NCI-H1694 treated with DMSO at 0.1 percent for 48 hours (cell line): ENCODE measurements around the gene SHC3.

Experiments
- DNase-seq: peaks from one replicate; lab custom pipeline; 2025; lab: John Stamatoyannopoulos, UW

SHC3 gene

DNA sequence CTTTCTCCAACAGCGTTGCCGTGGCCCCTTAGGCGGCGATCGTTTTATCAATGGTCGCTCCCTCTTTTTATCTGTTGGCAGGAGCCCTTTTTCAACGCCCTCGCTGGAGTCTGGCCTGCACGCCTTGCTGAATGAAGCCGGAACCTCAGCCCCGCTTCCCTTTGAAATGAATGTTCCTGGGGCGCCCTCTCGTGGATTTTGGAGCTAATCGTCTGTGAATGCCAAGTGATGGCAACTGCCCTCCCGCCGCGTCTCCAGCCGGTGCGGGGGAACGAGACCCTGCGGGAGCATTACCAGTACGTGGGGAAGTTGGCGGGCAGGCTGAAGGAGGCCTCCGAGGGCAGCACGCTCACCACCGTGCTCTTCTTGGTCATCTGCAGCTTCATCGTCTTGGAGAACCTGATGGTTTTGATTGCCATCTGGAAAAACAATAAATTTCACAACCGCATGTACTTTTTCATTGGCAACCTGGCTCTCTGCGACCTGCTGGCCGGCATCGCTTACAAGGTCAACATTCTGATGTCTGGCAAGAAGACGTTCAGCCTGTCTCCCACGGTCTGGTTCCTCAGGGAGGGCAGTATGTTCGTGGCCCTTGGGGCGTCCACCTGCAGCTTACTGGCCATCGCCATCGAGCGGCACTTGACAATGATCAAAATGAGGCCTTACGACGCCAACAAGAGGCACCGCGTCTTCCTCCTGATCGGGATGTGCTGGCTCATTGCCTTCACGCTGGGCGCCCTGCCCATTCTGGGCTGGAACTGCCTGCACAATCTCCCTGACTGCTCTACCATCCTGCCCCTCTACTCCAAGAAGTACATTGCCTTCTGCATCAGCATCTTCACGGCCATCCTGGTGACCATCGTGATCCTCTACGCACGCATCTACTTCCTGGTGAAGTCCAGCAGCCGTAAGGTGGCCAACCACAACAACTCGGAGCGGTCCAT is 177.4 kb downstream of the SHC3 start:
- peak; percentile 75 for DNase-seq

DNA sequence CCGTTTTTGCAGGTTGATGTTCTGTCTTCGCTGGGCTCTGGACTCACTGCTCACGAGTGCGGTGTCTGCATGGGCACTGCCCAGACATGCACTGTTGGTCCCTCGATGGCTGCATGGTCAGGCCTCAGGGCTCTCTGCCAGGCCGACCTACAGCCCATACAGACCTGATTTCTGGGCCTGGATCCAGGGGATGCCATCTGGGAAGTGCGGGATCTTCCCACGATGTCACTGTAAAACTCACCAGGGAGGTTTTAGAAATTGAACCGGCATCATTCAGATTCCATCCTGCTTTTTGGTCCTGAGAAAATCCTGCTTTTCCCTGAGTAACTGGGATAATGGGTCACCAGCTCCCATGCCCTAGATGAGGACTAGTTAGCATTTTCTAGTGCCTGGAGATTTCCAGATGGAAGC is 178.2 kb downstream of the SHC3 start:
- no peak for DNase-seq

DNA sequence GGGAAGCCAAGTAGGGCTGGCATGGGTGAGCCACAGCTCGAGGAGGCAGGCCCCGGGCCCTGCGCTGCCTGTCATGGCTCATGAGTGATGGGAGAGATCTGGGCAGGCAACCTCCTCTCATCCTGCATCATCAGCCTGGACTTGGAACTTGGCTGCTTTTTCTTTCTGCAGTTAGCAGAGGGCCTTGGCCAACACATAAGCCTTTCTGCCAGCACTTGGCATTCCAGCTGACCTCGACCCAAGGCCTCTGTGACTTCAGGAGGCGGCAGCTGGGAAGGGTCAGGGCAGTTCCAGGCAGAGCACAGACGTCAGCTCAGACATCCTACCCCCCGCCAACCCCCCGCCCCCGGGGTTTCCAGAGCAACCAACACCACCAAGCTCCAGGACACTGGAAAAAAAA is 179.7 kb downstream of the SHC3 start:
- no peak for DNase-seq

DNA sequence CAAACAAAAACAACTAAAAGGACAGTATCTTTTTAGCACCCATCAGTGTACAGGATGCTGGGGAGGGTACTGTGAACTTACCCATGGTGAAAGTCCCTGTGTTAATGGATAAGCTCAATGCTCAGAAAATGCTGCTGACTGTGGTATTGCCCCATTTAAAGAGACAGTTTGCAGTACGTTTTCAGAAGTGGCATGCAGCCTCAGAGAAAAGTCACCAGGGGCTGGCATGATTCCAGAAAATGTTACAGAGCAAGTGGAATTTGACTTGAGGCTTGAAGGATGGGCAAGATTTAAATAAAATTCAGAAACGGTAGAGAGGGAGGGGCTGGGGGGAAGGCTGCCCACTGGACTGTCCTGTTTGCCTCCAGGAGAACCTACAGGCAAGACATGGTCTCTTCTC is 180.1 kb downstream of the SHC3 start:
- DNase-seq: no peak

DNA sequence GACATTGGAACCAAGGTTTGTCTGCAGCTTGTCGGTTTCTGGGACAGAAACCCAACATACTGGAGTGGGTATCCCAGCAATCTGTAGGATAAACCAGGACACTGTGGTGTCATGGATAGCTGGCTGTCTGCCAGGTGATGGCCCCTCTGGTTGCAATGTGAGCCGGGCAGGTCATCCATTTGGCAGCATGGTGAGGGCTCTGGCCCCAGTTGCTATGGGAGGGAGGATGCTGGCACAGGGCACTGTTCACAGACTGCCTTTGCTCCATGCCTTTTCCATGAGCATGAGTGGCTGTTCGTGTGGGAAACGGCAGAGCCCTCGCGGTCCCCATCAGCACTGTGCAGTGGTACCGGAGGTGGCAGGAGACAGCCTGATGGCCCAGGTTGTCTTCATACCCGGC is 181.0 kb downstream of the SHC3 start:
- no peak for DNase-seq

DNA sequence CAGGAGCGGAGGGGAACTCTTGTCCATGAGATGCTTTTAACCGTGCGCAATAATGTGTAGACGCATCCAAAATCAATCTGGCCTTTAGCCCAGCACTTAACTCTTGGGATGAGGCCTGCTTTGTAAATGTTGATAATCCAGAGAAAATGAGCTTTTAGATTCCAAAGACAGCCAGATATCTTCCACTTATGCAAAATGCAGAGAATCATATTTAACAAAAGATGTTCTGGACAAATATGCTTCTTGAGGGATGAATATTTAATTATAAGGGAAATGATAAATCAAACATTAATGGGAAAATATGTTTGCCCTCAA is 181.7 kb downstream of the SHC3 start:
- no peak for DNase-seq

DNA sequence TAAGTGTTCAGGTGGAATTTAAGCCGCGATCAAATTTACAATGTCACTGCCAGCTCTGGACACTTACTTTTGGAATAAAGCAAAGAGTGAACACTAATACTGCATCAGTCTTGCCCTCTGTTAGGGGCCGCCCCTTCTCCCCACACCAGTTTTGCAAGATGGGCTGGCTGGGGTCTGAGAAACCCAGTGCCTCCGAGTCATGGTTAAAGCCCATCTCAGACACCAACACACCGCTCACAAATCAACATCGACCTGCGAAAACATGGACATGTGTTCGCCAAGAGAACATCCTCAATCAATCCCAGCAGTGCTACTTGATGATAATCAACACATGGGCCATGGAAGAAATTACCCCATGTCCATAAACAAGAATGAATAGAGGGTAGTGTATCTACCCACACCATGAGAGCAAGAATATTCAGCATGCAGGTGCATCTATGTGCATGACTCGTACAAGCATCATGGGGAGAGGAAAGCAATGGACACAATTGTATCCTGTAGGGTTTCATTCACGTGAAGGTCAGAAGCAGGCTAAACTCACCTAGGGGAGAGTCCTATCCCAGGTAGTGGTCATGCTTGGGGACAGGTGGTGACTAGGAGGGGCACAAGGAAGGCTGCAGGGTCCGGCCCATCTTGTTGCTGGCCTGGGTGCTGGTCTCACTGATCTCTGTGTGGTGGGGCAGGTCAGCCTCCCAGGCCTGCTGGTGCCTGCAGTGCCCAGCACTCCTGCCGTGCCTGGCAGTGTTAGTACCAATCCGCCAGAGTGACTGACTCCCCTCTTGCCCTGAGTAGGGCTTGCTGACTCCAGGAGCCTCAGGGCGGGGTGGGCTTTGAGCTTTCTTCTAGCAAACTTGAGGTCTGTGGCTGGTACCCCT is 182.3 kb downstream of the SHC3 start:
- DNase-seq: no peak

DNA sequence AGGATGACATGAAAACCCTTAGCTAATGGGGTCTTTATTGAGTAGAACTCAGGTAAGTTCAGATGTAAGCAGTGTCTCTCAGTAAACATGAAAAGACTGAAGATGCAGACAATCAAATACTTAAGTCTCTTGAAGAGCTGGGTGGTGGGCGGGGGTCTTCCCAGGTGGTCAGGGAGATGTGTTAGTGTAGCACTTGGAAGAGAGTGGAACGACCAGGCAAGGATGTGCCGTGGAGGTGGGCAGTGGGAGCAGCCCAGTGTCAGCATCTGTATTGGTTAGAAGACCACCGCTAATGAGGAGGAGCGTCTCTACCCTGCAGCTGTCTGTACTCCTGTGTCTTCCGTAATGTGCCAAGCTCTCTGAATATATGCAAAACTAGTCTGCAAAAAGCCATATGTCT is 183.0 kb downstream of the SHC3 start:
- DNase-seq: peak; percentile 30

DNA sequence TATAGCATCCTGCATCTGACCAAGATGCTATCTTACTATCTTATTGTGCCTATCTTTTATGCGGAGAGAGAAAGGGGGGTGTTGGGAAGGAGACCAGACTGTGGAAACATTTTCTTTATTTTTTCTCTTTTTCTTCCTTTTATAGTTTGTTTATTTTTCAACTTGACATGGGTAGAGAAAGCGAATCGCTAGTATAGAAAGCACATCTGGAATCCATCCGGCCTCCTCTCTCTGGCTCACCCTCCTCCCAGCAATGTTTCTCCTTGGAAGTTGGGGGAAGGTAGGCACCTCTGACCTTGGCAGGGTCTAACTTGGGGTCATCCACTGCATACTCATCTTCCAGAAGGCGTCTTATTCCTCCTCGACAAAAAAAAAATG is 183.4 kb downstream of the SHC3 start:
- no peak for DNase-seq

DNA sequence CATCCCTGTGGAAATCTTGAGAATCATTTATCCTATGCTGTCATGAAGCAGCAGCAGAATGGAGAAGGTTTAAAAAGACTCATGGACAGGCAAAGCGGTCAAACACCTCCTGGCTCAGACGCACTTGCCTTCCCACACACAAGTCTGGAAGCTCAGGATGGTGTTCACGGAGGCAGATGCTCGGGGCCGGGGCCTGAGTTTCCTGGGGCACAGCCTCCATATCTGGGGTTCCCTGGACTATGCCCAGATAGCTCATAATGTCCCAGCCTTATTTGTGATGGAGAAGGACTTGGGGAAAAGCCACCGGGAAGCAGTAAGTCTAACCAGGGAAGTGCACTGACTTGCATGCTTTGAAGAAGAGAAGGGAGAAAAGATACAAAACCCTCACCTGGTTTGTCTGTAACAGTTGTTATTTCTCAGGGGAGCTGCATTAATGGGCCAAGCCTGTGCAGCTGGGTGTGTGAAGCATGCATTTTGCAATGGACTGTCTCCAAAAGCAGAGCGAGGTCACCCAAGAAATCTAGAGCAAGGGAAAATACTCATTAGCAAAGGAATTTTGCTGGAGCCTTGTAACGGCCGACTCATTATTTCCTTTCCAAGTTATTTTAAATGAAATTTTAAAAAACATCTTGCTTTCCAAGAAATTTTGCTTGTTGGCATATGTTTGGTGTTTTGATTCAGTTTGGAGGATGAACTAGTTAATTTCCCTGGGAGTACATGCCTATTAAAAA is 184.0 kb downstream of the SHC3 start:
- DNase-seq: no peak

DNA sequence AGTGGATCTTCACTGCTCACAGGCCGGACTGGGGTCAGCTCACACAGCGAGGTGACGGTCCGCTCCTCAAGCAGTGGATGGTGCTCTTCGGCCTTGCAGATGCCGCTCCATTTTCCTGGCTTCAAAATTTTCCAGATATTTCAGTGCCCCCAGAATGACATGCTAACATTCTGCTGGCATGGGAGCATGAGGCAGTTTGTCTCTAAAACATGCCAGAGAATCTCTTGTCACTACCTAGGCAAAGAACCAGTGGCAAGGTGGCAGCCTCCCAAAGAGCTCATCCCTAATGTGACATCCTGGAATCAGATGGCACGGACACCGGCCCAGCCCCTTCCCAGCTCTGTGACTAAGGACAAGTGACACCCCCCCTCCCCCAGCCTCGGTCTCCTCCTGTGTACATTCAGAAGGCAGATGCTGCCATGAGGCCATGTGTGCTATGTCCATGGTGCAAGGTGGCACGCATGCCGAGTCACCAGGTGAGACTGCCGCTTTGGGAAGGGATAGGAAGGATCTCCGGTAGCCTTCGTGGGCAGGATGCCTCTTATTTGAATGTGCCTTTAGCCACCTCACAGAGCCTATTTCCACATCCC is 184.7 kb downstream of the SHC3 start:
- DNase-seq: no peak

DNA sequence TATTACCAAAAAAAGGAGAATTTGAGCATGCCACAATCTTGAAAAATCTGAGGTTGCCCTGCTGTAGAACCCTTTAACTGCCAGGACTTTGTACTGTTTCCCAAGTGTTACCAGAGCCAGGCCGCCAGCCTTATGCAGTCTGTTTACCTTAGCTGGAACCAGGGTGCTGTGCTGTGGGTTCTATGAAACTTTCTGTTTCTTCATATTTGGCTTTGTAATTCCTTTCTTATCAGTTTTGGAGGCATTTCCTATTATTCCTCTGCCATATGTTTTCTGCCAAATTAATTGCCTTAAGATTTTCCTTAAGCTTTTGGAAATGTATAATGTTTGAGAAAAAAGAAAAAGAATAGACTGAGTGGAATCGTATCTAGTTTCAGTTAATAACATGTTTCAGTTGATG is 185.3 kb downstream of the SHC3 start:
- DNase-seq: no peak

DNA sequence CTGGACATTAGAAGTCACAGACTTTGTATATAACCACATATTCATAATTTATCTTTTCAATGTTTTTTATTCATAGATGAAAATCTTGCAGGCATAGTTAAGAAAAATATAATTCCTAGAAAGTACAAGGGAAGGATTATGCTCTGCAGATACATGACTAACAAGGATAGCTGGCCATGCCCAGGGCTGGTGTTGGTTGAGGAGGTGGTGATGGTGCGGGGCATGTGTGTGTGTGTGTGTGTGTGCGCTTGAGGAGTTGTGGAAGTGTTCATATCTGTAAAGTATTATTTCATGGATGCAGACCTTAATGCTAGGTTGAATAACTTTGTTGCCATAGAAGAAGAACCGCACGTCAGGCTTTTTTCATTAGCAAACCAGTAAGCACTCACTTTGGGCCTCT is 186.1 kb downstream of the SHC3 start:
- DNase-seq: no peak

DNA sequence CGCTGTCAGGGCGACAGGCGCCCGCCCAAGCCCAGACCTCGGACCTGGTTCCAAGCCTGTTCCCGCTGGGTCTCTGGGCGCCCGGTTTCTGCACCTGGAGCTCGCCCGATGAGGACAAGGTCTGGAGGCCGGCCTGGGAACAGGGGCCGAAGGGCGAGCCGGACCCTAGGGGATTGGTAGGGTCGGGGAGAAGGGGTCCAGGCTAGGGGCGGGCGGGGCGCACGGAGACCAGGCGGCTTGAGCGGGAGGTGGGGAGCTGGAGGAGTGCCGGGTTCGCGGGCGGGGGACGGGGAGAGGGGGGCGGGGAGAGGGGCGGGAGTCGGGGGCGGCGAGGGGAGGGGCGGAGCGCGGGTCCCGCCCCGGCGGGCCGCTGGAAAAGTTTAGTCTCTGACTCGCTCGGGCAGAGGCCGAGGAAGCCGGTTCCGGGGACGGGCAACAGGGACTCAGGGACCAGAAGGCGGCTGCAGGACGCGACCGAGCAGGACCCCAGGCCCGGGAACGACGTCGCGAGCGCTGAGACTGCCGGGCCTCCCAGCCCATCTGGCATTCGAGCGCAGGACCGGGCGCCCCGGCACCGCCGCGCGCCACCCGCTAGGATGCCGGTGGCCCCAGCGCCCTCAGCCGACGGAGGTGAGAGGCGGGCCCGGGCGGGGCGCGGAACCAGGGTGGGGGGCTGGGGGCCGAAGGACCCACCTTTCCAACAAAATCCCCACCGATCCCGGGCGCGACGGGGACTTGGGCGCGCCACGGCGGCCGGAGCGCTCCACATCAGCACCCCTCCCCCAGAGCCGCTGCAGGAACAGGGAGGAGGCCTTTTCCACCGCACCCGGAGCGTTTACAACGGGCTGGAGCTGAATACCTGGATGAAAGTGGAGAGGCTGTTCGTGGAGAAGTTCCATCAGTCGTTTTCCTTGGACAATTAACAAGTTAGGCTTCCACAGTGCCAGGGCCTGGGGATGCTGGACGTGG is 187.3 kb downstream of the SHC3 start, which contains the start of gene S1PR3:
TSS of gene S1PR3 (plus strand) at position 403 of the 969 bp plus-strand sequence. CDS start 9,733 bp downstream, outside the sequence.
- DNase-seq: no peak

DNA sequence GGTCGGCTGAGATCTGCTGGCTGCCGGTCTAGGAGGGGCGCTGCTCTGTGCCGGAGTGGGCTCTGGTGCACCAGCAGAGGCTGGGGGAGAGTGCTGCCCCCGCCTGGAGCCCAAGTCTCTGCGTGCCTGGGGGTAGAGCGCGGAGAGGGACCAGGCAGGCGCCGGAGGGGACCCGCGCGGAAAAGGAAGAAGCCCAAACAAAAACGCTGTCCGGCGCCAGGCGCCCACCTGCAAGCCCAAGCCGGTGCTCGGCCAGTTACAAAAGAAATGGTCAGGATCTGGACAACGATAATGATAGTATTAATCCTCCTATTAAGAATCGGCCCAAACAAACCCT is 187.9 kb downstream of the SHC3 start:
- DNase-seq: no peak

DNA sequence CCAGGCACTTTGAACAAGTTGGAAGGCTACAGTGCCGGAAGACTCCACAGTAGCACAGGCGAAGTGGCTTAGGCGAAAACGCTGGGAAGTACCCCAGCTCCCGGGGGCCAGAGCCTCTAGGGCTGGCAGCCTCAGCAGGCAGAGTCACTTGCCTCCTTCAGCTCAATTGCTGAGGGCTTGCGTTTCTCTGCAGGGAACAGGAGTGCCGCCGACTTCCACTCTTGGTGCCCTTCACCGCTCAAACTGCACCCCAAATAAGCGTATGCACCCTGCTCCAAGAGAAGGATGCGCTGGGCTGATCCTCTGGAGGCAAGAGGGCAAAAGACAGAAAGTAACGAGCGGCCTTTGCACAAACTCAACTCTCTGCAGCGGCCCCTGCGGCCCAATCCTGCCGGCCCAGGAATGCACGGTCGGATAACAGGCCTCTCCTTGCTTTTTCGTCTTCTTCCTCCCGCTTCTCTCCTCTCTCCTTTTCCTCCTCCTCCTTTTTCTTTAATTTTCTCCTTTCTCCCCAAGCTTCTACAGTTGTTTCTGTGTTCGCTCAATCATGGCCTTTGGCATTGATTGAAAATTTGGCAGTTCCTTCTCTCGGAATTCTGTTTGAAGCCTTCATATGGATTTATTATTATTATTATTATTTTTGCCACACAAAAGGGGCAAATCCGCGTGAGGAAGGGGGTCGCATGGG is 188.4 kb downstream of the SHC3 start:
- no peak for DNase-seq

DNA sequence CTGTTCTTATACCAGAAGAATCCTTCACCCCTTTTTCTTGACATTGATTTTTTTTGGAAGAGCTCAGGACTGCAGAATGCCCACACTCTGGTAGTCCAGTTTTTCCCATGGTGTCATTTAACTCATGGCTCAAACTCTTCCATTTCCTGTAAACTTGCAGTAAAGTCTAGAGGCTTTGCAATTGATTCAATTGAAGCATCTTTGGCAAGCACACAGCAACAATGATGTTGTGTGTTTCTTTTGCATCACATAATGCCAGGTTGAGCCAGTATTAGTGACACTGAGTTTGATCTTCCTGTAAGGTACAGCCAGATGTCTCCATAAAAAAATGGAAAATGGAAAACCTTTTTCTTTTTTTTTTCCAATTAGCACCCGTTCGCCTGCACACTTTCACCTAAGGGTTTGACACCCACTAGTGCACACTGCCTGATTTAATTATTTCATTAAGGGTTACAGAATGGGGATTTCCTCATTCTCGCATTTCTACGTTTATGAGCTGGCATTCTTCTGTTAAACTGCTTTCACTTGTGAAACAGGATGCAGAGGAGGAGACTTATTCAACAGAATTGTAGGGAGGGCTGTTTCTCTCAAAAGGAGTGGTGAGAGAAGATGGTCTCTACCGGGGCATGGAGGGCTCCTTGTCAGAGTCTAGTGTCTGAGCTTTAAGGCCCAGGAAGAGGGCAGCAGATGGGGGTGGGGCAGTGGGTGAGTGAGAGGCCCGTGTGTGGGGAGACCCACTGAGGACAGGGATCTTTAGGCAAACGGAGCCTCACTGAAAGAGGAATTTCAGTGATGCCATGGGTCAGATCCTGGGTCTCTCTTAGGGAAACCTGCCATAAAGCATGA is 189.6 kb downstream of the SHC3 start:
- no peak for DNase-seq

DNA sequence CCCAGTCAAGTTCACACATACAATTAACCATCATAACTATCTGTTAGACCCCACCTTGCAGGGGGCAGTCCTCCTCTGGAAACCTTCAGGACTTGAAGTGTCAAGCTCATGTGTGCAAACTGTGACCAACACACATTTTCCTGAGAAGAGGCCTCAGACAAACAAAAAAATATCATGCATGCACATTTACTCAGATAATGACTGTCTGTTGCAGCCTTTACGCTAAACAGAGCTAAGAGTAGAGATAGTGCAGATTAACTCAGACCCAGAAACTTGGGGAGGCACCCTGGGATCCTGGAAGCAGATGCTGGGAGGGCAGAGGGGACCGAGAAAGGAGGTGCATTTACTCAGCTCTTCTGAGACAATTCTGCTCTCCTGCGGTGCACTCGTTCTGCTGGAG is 191.0 kb downstream of the SHC3 start:
- DNase-seq: no peak

DNA sequence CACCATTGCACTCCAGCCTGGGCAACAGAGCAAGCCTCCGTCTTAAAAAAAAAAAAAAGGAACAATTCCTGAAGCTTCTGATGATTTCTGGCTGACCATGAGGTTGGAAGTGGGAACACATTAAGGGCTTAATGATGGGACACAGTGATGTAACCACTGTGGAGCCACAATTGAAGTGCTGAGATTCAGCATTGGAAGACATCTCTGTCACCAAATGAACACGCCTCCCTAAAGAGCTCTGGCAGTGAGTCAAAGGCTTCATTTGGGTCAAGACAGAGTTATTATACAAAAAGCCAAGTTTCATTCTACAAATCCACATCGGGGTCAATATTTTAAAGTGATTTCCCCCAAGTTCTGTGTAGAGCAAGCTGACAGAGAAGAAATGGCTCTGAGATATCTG is 191.8 kb downstream of the SHC3 start:
- DNase-seq: no peak
